Measurements from ENCODE around the gene SPATA2L. TPM values are rescaled to one million over a fixed set of nuclear protein-coding genes. Genes with fewer than 3 reads are reported as not detected.

The SPATA2L gene
- total RNA-seq, 4 donors from 2014 or later = 14.1 to 32.3 (median 21.5) TPM

- H3K9me3 ChIP-seq = no peaks in the 10 kb centered on the region
- no peak for DNase-seq (ENCODE audit: low spot score in 2 of 2)
- H3K27me3 ChIP-seq = no peaks in the 10 kb centered on the region
- 80% methylated on average over 14 of the region's 17 CpGs for WGBS
- no peak overlapping the region for H3K27ac ChIP-seq
- TF ChIP-seq POLR2A (IDR thresholded peaks at IDR 0.05) (no peak), EP300 (IDR thresholded peaks at IDR 0.05) (no peak), POLR2AphosphoS5 (IDR thresholded peaks at IDR 0.05) (no peak), CTCF (IDR thresholded peaks at IDR 0.05) (no peak)
- H3K36me3 ChIP-seq = peaks cover 78% of the 10 kb centered on the region
- peaks cover 20% of the 10 kb centered on the region for H3K4me1 ChIP-seq
- no peak overlapping the region for H3K4me3 ChIP-seq
Observed at GRCh38 chr16:89727406-89728120, 26.1 kb upstream of the SPATA2L start.

GRCh38 chr16:89723279-89724250 lies 22.1 kb upstream of the SPATA2L start:
- TF ChIP-seq CTCF (IDR thresholded peaks at IDR 0.05) (no peak), EP300 (IDR thresholded peaks at IDR 0.05) (no peak), POLR2AphosphoS5 (IDR thresholded peaks at IDR 0.05) (no peak), POLR2A (IDR thresholded peaks at IDR 0.05) (no peak)
- no peaks in the 10 kb centered on the region for H3K27me3 ChIP-seq
- DNase-seq (ENCODE audit: low spot score in 2 of 2) = no peak
- H3K4me1 ChIP-seq = peaks cover 46% of the 10 kb centered on the region
- H3K36me3 ChIP-seq = peaks cover 38% of the 10 kb centered on the region
- H3K9me3 ChIP-seq = no peaks in the 10 kb centered on the region
- 68% methylated on average over 15 of the region's 30 CpGs for WGBS
- peak overlapping the region; percentile 96 for H3K4me3 ChIP-seq
- peak overlapping the region; percentile 97 for H3K27ac ChIP-seq

GRCh38 chr16:89722392-89723278 lies 21.1 kb upstream of the SPATA2L start:
- peak overlapping the region; percentile 96 for H3K4me3 ChIP-seq
- DNase-seq (ENCODE audit: low spot score in 2 of 2) = peak; percentile 87
- TF ChIP-seq EP300 (IDR thresholded peaks at IDR 0.05) = no peak
- TF ChIP-seq POLR2A (IDR thresholded peaks at IDR 0.05) = no peak
- peak in 2 of 3 donors; percentile 26 to 67 for TF ChIP-seq POLR2AphosphoS5 (IDR thresholded peaks at IDR 0.05)
- no peak for TF ChIP-seq CTCF (IDR thresholded peaks at IDR 0.05)
- H3K4me1 ChIP-seq = peaks cover 46% of the 10 kb centered on the region
- H3K27ac ChIP-seq = peak overlapping the region; percentile 97
- WGBS = 28% methylated on average over 18 of the region's 56 CpGs
- no peaks in the 10 kb centered on the region for H3K9me3 ChIP-seq
- H3K36me3 ChIP-seq = peaks cover 32% of the 10 kb centered on the region
- H3K27me3 ChIP-seq = no peaks in the 10 kb centered on the region

- H3K9me3 ChIP-seq = no peaks in the 10 kb centered on the region
- H3K4me3 ChIP-seq = peak overlapping the region; percentile 96
- under 1% methylated on average over 23 of the region's 112 CpGs for WGBS
- no peaks in the 10 kb centered on the region for H3K27me3 ChIP-seq
- DNase-seq (ENCODE audit: low spot score in 2 of 2) = peak; percentile 86 to 91
- peak overlapping the region; percentile 97 for H3K27ac ChIP-seq
- H3K36me3 ChIP-seq = peaks cover 23% of the 10 kb centered on the region
- peaks cover 46% of the 10 kb centered on the region for H3K4me1 ChIP-seq
- TF ChIP-seq EP300 (IDR thresholded peaks at IDR 0.05) = no peak
- no peak for TF ChIP-seq CTCF (IDR thresholded peaks at IDR 0.05)
- TF ChIP-seq POLR2A (IDR thresholded peaks at IDR 0.05) = no peak
Observed at GRCh38 chr16:89721546-89722391, 20.3 kb upstream of the SPATA2L start.
